ENCODE results near the gene ECE1.

The ECE1 gene

DNA sequence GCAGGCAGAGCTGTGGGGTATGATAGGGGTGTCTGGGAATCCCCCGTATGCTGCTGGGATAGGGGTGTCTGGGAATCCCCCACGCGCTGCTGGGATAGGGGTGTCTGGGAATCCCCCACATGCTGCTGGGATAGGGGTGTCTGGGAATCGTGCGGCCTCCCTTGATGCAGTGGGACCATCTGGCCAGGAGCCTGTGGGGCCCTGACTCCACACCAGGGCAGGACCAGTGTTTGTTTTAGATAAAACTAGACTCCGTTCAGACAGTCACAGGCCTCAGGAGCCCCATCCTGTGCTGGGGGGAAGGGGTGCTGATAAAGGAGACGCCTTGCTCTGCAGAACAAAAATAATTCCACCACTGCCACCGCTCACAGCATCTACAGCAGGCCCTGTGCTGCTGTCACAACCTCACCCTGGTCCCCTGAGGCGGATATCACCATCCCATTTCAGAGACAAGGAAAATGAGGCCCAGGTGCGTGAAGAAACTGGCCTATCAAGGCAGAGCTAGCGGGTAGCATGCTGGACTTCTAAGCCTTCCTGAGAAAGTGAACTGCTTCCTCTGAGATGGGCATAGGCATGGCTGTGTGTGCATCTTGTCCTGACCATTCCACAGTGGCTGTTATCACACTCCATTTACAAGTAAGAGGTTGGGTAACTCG lies 24.0 kb downstream of the ECE1 start:
- DNase-seq: no peak

DNA sequence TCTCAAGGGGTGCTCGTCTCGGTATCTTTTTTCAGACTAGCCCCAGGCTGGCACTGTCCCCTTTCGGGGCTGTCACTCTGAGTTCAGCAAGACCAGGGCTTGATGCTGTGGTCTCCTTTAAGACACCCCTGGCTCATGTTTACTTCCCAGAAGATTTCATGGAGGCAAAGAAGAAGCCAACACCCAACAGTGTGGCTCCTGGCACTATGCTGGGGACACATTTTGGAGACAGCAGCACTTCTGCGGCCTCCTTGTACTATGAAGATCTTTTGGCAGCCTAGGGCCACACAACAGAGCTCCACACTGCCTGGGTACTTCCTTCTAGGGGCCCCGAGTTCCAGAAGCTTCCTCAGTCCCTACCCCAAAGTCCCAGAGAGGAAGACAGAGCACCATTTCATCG lies 24.6 kb downstream of the ECE1 start:
- DNase-seq: no peak

DNA sequence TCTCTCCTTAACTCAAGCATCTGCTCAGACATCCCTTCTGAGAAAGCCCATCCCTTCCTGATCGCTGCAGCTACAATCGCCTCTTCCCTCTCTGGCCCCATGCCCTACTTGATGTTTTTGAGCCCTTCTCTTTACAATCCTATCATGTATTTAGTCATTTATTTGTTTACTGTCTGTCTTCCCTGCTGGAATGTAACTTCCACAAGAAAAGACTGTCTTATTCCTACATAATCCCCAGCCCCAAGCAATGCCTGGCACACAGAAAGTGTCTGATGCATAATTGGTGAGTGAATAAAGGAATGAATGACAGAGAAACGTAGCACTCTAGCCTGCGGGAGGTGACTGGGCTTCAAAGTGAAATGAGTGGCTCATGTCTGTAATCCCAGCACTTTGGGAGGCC lies 25.4 kb downstream of the ECE1 start:
- no peak for DNase-seq

DNA sequence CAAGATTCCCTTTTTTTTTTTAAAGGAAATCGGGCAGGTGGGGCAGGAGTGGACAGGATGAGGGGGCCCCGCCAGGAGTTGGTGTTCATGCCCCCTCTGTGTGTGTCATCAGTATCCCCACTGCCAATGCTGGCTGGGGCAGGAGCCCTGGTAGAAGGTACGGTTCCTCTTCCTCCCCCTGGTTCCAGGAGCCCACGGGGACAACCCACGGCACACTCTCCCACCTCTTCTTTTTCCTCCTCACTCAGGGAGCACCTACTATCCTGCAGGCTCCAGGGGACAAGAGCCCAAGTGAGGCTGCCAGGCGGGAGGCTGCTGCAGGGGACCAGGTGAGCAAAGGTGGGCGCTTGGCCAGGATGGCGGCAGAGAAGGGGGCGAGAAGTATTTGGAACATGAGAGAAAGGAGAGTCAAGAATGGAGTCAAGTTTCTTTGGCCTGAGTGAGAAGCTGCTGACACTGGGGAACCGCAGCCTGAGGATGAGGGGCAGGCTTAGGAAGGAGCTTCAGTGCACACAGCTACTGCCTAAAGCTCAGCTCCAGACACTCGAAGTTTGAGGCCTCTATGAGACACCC lies 26.5 kb downstream of the ECE1 start:
- no peak for DNase-seq

- DNase-seq: no peak
These were observed 27.2 kb downstream of the ECE1 start for GRCh38 chr1:21263052-21263429.

DNA sequence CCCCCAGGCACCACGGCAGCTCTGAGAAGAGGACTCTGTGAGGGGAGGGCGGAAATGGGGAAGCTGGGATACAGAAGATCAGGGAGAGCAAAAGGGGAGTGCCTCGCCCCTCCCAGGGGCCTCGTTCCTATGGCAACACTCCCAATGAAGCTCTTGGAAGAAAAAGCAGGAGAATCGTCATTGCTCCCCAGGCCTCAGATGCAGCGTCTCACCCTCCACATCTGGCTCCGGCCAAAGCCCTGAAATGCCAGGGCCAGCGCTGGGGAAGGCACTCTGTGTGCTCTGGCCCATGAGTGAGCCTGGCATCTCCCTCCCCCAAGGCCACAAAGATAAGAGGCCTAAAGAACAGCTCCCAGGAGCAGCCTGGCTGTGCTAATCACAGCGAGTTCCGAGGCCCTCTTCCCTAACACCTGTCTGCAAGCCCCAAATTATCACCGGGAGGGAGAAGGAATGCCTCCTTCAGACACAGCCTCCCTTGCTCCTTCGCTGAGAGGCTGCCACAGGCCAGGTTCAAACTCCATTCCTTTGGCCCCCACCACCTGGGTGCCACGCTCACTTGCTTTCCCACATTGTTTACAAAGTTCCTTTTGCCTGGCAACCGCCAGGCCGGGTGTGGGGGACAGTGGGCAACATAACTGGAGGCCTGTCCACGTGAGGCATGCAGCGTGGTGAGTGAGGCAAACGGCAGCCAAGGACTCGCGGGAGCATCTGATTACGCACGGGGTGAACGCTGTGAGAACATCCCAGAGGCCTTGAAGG lies 27.8 kb downstream of the ECE1 start:
- DNase-seq: no peak

- no peak for DNase-seq
These were observed 28.5 kb downstream of the ECE1 start for GRCh38 chr1:21261551-21262292.

GRCh38 chr1:21260405-21261125 lies 29.7 kb downstream of the ECE1 start:
- DNase-seq: no peak

GRCh38 chr1:21259316-21260076 lies 30.8 kb downstream of the ECE1 start:
- no peak for DNase-seq

DNA sequence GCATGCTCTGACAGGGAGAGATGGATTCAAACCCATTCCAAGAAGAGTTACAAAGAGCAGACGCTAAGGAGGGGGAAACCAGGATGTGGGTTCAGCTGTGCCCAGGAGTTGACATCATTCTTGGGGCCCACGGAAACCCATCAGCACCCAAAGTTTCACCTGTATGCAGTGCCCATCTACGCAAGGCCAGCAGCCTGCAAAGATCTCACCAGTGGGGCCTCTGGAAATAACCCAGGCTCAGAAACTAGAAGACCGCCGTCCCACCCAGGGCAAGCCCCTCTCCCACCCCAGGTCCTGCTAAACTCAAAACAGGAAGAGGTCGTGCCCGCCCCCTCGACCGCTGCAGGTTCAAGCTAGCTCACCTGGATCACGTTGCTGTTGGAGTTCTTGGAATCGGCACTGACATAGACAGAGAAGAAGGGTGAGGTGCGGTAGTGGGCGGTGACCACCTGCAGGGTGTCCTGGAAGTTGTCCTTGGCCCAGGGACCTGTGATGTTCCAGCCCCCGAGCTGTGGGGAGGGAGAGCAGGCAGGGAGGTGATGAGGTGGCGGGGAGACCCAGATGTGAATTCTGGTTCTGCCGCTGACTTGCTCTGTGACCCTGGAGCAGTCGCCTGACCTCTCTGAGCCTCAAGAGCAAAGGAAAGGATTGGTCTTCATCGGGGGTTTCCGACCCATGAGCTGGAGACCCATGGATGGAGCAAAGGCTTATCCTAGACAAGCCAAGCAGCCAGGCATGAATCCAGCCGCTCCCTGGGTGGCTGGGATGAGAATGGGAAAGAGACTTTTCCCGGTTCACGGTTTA lies 31.7 kb downstream of the ECE1 start:
- DNase-seq: no peak

DNA sequence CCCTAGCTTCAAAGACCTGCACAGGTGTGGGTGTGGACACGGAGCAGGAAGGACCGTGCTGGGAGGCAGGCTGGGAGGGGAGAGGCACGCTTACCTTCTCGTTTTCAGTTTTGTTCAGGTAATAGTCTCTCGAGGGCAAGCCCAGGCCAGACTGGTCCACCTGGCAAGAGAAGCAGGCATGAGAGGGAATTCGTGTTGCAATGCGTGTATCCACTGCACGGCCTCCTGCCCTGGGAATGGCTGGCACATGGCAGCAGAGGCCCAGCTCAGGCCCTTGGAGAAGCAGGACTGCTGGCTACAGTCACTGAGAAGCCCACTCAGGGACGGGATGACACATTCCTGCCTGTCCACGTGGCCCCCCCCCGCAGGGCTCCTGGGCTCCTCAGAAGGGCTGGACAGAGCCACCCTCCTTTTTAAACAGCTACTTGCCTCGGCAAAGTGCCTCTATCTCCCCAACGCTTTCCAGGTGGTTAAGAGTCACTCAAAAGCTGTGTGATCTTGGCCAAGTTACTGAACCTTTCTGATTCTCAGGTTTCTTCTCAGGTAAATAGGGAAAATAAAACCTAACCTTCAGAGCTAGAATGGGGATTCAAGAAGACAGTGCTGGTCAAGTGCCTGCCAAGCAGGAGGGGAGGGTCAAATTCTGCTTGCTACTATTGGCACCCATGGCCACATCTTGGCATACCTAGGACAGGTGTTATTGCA lies 32.7 kb downstream of the ECE1 start:
- DNase-seq: no peak

DNA sequence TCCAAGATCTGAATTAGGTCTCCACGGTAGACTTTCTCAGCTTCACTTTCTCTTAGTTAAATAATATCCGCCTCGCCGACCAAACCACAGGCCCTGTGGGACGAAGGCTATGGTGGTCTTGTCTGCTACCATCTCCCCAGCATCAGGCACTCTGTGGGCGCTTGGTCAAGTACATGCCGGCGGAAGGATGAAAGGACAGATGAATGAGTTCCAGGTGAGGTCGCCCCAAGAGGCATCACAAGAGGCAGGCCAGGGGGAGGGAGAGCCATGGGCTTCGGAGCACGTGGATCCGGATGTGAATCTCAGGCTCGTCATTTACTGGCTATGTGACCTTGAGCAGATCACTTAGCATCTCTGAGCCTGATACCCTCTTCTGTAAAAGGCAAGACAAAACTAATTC lies 33.5 kb downstream of the ECE1 start:
- DNase-seq: no peak

DNA sequence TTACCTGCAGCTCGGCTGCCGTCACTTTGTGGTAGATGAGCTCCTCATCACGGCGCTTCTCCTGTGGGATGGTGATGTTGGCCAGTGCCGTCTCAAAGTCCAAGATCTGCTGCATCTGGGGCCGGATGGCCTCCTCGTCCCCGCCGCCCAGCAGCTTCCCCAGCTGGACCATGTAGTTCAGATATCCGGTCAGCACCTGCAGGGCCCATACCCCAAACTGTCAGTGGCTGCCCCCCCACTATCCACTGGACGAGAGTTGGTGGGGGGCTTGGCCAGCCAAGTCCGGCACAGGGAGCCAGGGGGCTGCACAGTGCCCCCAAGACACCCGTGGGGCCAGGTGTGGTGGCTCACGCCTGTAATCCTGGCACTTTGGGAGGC lies 34.3 kb downstream of the ECE1 start:
- DNase-seq: no peak

GRCh38 chr1:21255284-21255942 lies 34.9 kb downstream of the ECE1 start:
- peak; percentile 18 for DNase-seq

- DNase-seq: no peak
These were observed 35.8 kb downstream of the ECE1 start for GRCh38 chr1:21254335-21254951.

- DNase-seq: no peak
These were observed 38.3 kb downstream of the ECE1 start for GRCh38 chr1:21251773-21252471.

DNA sequence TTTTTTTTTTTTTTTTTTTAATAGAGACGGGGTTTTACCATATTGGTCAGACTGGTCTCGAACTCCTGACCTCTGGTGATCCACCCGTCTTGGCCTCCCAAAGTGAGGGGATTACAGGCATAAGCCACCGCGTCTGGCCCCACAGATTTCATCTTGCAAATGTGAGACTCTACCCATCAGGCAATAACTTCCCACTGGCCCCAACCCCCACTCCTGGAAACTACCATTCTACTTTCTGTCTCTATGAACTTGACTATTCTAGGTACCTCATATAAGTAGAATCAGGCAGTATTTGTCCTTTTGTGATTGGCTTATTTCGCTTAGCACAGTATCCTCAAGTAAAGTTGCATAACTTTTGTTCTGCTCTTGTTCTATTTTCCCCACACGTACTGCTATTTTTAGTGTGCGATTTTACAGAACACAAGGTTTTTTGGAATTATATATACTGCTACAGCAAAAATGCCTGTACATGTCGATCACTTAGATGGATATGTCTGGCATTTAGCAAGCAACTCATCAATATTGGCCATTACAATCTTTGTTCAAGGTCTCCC lies 40.2 kb downstream of the ECE1 start:
- no peak for DNase-seq

DNA sequence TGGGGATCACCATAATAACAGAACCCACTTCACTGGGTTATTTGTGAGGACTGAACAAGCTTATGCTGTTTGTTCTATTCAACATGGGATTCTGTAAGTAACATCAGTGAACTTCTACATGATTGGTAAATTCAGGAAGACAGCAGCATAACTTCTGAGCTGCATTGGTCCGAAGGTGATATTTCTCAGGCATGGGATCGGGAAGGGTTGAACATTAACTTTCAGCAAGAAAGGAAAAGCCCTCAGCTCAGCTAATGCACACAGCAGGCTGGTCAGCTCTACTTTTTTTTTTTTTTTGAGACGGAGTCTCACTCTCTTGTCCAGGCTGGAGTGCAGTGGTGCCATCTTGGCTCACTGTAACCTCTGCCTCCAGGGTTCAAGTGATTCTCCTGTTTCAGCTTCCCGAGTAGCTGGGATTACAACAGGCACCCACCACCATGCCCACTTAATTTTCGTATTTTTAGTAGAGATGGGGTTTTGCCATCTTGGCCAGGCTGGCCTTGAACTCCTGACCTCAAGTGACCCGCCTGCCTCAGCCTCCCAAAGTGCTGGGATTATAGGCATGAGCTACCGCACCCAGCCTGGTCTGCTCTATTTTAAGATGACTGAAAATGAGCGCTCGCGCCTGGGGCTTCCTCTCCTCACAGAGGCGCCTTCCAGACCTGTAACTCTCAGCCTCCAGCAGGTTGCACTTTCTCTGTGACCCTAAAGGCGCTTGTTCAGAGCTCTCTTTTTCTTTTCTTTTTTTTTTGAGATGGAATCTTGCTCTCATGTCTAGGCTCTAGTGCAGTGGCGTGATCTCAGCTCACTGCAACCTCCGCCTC lies 42.2 kb downstream of the ECE1 start:
- no peak for DNase-seq

Data from NCI-H748 treated with DMSO at 0.1 percent for 48 hours (cell line).